Fibroblast of lung (primary cell): ENCODE data around the gene PRR36.

Source experiments
- CTCF ChIP-seq, 2 donors: IDR thresholded peaks in 1 of 2; conservative IDR thresholded peaks in 1 of 2; 1 replicate in 1 of 2; 2 replicates in 1 of 2; pipeline ENCODE4 v1.5.1; 2011 to 2012; ENCODE audit warnings: low read length in 2 of 2, control low read depth in 1 of 2, inconsistent platforms in 1 of 2, low read depth in 1 of 2, mild to moderate bottlenecking in 1 of 2
- EZH2 ChIP-seq: IDR thresholded peaks from 2 replicates; pipeline ENCODE4 v1.5.1; 2012; ENCODE audit warnings: low read length, control low read depth, mild to moderate bottlenecking; ENCODE audit errors: missing control alignments

DNA sequence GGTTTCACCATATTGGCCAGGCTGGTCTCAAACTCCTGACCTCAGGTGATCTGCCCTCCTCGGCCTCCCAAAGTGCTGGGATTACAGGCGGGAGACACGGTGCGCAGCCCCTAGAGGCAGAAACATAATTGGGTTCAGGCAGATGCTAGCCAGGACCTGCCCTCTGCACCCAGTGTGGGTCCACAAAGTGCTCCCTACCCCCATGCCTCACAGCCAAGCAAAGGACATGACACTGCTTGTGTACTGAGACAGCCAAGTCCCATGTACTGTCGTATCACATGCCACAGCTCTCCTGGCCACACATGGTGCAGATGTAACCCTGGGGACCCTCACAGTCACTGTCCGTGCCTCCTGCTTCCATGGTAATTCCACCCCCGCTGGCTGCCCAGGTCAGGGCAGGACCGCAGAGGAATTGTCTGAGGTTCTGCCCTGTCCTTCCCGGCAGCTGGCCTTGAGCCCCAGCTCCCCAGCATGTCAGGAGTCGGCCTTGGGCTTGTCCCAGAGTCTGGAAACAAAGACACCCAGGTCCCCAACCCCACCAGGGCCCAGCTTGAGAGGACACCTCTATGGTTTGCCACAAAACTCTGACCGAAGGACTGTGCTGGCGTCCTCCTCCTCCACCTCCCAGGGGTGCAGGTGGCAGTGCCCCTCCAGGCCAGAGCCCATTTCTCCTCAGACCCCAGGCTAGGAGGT, 7.6 kb downstream of the PRR36 start:
- TF ChIP-seq CTCF (conservative IDR thresholded peaks at IDR 0.05 in 1 of 2, IDR thresholded peaks at IDR 0.05 in 1 of 2; ENCODE audit: low read depth in 1 of 2, low read length in 2 of 2), result no peak
- TF ChIP-seq EZH2, result no peak
